ENCODE data around the gene CACNG7. TPM values are rescaled to one million over a fixed set of nuclear protein-coding genes. Genes with fewer than 3 reads are reported as not detected.
"Not testable (repeated sequence)": the region's sequence is repeated elsewhere in the genome, so short reads cannot be mapped to it uniquely, and the experiment has no call there.

The CACNG7 gene
- total RNA-seq, 1 donor from 2014 or later = not detected

- no peak for DNase-seq (ENCODE audit: low spot score)
- intact Hi-C loops (cut with DNase I) = no loop called here
Measured at GRCh38 chr19:53944933-53945332, 35.9 kb downstream of the CACNG7 start.

GRCh38 chr19:53945441-53945840 is 36.4 kb downstream of the CACNG7 start:
- intact Hi-C loops (cut with DNase I) = no loop called here
- DNase-seq (ENCODE audit: low spot score) = no peak

DNA sequence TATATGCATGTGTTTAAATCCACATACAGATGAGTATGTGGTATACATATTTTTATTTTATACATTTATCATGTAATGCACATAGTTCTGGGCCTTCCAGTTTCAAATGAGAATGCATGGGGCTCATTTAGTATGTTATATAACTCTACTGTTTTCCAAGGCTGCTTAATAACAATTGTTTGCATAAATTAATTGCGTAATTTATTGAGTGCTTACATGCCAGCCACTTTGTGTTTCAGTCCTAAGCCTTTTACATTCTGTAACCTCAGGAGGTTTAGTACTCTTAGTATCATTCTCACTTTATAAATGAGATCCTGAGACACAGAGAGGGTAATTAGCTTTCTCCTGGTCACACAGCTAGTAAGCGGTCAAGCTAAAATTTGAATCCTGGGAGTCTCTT is 36.9 kb downstream of the CACNG7 start:
- intact Hi-C loops (cut with DNase I) = no loop called here
- no peak for DNase-seq (ENCODE audit: low spot score)

- intact Hi-C loops (cut with DNase I) = no loop called here
- no peak for DNase-seq (ENCODE audit: low spot score)
Measured at GRCh38 chr19:53947624-53948023, 38.5 kb downstream of the CACNG7 start.

DNA sequence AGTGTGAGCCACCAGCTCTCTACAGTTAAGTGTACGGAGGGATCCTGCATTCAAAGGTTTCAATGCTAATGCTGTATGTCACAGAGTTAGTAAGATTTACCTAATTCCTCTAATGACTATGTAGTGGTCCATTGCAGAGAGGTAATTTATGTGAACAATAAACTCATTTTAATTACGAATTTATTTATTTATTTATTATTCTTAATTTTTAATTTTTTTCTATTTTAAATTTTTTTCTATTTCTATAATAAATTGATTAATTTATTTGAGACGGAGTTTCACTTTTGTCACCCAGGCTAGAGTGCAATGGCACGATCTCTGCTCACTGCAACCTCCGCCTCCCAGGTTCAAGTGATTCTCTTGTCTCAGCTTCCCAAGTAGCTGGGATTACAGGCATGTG is 39.5 kb downstream of the CACNG7 start:
- DNase-seq (ENCODE audit: low spot score); intact Hi-C loops (cut with DNase I): not testable (repeated sequence)

DNA sequence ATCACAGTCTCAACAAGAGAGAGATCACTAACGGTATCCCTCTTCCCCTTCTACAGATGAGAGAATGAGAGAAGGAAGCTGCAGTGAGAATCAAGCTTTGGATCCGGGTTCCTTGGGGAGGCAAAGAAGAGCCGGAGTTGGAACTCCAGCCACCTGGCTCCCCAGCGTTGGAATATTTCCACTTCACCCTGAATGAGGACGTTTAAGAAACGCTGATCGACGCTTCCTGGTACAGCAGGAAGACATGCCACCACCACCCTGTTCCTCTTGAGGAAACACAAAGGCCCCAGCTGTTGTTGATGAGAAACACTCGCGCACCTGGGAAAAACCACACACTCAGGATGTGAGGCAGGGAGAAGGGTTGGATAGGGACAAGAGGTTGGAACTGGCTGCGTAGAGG is 42.4 kb downstream of the CACNG7 start:
- intact Hi-C loops (cut with DNase I) = no loop called here
- no peak for DNase-seq (ENCODE audit: low spot score)

- DNase-seq (ENCODE audit: low spot score) = no peak
- intact Hi-C loops (cut with DNase I) = no loop called here
Measured at GRCh38 chr19:53951947-53952346, 42.9 kb downstream of the CACNG7 start.

- DNase-seq (ENCODE audit: low spot score) = no peak
- intact Hi-C loops (cut with DNase I) = no loop called here
Measured at GRCh38 chr19:53953383-53953782, 44.3 kb downstream of the CACNG7 start.

- DNase-seq (ENCODE audit: low spot score) = no peak
- intact Hi-C loops (cut with DNase I) = no loop called here
Measured at GRCh38 chr19:53957448-53958167, 48.5 kb downstream of the CACNG7 start.

GRCh38 chr19:53958168-53958571 is 49.1 kb downstream of the CACNG7 start:
- intact Hi-C loops (cut with DNase I) = no loop called here
- DNase-seq (ENCODE audit: low spot score) = no peak

DNA sequence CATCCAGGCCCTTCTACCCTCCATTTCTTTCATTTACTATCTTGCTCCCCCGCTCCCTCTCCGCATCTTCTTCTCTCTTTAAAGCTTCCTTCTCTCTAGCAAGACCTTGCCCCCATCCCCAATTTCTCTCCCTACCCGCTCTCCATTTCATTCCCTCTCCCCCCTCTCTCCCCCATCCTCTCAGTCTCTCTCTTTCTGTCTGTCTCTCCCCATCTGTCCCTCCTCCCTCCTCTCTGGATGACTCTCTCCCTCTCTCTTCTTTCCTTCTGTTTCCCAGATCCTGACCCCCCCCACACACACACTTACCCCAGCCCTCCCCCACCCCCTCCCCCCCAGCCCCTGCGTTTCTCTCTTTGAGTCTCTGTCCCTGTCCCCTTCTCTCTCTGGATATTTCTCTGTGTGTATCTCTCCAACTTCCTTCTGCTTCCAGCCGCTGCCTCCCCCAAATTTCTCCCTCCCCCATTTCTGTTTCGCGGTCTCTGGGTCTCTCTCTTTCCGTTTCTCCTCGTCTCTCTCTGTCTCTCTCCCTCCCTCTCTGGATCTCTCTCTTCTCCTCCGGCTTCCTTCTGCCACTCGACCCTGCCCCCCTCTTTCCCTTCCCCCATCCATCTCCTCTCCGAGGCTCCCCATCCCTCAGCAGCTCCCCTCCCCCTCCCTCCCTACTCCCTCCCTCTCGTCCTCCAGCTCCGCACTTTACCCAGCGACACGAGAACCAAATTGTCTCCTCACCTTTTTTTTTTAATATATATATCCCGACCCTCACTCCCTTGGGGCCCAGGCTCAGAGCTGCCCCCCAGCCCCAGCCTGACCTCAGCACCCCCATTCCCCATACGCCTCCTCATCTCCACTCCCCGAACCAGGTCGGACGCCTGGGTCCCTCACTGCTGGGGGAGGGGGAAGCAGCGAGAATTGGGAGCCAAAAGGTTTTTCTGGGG is 50.0 kb downstream of the CACNG7 start:
- intact Hi-C loops (cut with DNase I) = no loop called here
- DNase-seq (ENCODE audit: low spot score) = no peak

DNA sequence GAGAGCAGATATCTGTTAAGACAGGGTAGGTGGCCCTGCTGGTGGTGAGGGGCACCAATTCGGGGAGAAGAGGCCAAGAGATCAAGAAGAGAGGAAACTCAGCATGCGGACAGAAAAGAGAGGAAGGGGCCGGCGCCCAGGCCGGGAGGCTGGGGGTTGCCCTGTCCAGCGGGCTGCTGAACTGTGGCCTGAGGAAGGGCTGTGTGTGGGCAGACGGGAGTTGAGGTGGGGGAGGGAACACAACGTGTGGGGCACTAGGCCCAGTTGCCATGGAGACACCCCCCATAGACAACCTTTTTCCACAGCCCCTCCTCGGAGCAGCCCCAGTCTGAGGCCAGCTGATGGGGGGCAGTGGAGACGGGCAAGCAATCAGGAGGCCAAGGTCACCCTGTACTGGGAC is 51.1 kb downstream of the CACNG7 start:
- no peak for DNase-seq (ENCODE audit: low spot score)
- intact Hi-C loops (cut with DNase I) = no loop called here

DNA sequence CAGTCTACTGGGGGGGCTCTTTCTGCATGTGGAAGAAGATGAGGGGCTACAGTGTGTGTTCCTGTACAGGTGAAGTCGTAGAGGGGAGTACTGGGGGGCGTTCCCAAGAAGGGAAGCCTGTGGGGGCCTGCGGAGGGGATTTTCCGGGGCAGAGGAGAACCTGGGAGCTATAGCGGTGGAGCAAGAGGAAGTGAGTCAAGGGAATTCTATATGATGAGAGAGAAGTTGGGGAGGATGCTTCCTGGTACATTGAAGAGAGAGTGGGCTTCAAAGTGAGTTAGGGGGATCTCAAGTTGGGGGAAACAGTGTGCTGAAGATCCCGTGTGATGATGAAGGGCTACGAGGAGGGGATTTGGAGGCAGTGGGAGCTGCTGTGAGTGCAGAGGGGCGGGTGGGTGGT is 51.8 kb downstream of the CACNG7 start:
- DNase-seq (ENCODE audit: low spot score) = no peak
- intact Hi-C loops (cut with DNase I) = no loop called here

DNA sequence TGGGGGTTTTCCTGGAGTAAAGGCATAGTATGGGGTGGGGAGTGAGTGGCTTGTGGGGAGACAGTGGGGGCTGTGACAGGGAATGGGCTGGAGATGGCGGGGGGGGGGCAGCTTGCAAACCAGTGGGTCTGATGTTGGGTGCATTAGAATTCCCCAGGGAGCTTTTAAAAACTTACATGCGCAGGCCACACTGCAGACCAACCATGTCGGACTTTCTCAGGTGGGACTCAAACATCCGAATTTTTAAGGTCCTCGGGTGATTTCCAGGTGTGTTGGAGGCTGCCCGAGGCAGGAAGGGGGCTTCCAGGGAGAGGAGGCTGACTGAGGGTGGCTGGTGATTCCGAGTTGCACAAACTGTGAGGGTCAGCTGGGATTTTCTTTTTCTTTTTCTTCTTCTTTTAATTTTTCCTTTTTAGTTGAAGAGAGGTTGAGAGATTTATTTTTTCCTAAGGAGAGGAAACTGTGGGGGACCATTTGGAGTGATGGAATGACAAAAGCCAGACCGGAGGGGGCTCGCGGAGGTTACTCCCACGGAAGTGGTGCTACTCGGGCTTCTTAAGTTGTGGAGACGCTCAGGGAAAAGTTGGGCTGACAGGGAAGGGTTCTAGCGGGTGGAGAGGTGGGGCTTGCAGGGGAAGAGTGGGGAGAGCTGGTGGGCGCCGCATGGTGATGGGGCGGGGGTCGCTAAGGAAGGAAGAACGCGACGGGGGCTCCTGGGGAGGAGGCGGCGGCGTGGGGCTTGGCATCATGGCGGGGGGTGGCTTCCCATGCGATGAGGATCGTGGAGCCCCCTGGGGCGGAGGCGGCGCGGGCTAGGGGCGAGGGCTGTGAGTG is 52.7 kb downstream of the CACNG7 start:
- intact Hi-C loops (cut with DNase I) = no loop called here
- no peak for DNase-seq (ENCODE audit: low spot score)

- intact Hi-C loops (cut with DNase I) = no loop called here
- DNase-seq (ENCODE audit: low spot score) = no peak
Measured at GRCh38 chr19:53962887-53963431, 53.9 kb downstream of the CACNG7 start, which contains the start of gene CACNG8. Gene CACNG8, plus strand, starts transcription at chr19:53962937.

- intact Hi-C loops (cut with DNase I) = no loop called here
- DNase-seq (ENCODE audit: low spot score) = no peak
Measured at GRCh38 chr19:53965091-53965490, 56.0 kb downstream of the CACNG7 start.

GRCh38 chr19:53966931-53967330 is 57.9 kb downstream of the CACNG7 start:
- intact Hi-C loops (cut with DNase I) = no loop called here

GRCh38 chr19:53969366-53969765 is 60.3 kb downstream of the CACNG7 start:
- intact Hi-C loops (cut with DNase I) = no loop called here
- no peak for DNase-seq (ENCODE audit: low spot score)

More at GRCh38 chr19:53966931-53967330, 57.9 kb downstream of the CACNG7 start:
- no peak for DNase-seq (ENCODE audit: low spot score)

DNA sequence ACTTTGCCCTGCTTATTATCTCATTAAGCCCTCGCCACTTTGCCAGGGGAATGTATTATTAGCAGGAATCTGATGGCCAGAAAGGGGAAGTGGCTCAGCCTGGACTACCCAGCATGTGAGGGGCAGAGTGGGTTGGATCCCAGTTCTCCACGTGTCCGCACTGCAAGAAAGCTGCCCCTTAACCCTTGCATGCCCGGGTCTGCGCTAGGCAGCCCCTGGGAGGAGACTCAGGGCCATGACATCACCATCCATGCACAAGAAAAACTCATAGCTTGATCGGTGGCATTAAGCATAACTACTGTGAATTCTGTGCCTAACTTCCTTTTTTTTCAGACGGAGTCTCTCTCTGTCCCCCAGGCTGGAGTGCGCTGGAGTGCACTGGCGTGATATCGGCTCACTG is 62.6 kb downstream of the CACNG7 start:
- DNase-seq (ENCODE audit: low spot score) = no peak
- intact Hi-C loops (cut with DNase I) = no loop called here
